OCI-LY7 (cell line): Measurements from ENCODE around the gene FOXD4. TPM values are rescaled to one million over a fixed set of nuclear protein-coding genes. Genes with fewer than 3 reads are reported as not detected.
"Not testable (repeated sequence)": the region's sequence is repeated elsewhere in the genome, so short reads cannot be mapped to it uniquely, and the experiment has no call there.

Experiments
- BruUV-seq: library from RNA; stranded (reverse); fragments of 400-500 nt; replicated peaks from 2 replicates; lab custom pipeline; 2021; lab: Mats Ljungman, UMichigan
- CTCF ChIA-PET: fragments of 300-600 bp; sonication (Branson Sonifier 250); formaldehyde crosslinking; loops from one replicate; lab custom pipeline; 2022; ENCODE audit warnings: antibody characterized with exemption; ENCODE audit not compliant: unreplicated experiment; lab: Charles Lee
- POLR2A ChIA-PET: fragments of 300-600 bp; sonication (Branson Sonifier 250); formaldehyde crosslinking; loops from one replicate; lab custom pipeline; 2022; ENCODE audit warnings: antibody characterized with exemption; lab: Charles Lee
- DNase-seq: peaks from one replicate; pipeline ENCODE4 v3.0.0-alpha.2; 2015; ENCODE audit warnings: low spot score
- H2AFZ ChIP-seq: fragments of 200-600 bp; sonication (generic), shearing (Covaris generic); 2 replicates; pipeline ENCODE4 v1.6.1; 2014; ENCODE audit warnings: mild to moderate bottlenecking, antibody characterized with exemption, low read length, moderate library complexity
- H3K27ac ChIP-seq: fragments of 200-600 bp; sonication (generic); 2 replicates; pipeline ENCODE4 v1.5.1; 2014; ENCODE audit warnings: mixed run types, low read depth, mild to moderate bottlenecking, moderate library complexity, low read length, inconsistent platforms; ENCODE audit not compliant: poor library complexity, severe bottlenecking
- H3K36me3 ChIP-seq: fragments of 200-600 bp; sonication (generic); 2 replicates; pipeline ENCODE4 v1.6.1; 2014; ENCODE audit warnings: mild to moderate bottlenecking, antibody characterized with exemption, low read length, moderate library complexity, mixed read lengths; ENCODE audit not compliant: insufficient read depth
- H3K4me1 ChIP-seq: fragments of 200-600 bp; sonication (generic); 2 replicates; pipeline ENCODE4 v1.5.1; 2014; ENCODE audit warnings: mild to moderate bottlenecking, low read length; ENCODE audit not compliant: insufficient read depth, poor library complexity, severe bottlenecking
- H3K4me2 ChIP-seq: fragments of 200-600 bp; sonication (generic); 2 replicates; pipeline ENCODE4 v1.6.1; 2014; ENCODE audit warnings: mild to moderate bottlenecking, low read length
- H3K4me3 ChIP-seq: fragments of 200-600 bp; sonication (generic); 2 replicates; pipeline ENCODE4 v1.5.1; 2014; ENCODE audit warnings: mild to moderate bottlenecking, low read depth, low read length; ENCODE audit not compliant: poor library complexity, severe bottlenecking
- H3K79me2 ChIP-seq: fragments of 200-600 bp; sonication (generic); 2 replicates; pipeline ENCODE4 v1.6.1; 2016; ENCODE audit warnings: low read depth, mild to moderate bottlenecking, low read length, moderate library complexity, mixed read lengths; ENCODE audit not compliant: insufficient read depth
- H3K9me2 ChIP-seq: fragments of 200-600 bp; sonication (generic); 2 replicates; pipeline ENCODE4 v1.6.1; 2016; ENCODE audit warnings: mild to moderate bottlenecking, low read length, mixed read lengths; ENCODE audit not compliant: insufficient read depth
- H3K9me3 ChIP-seq: fragments of 200-600 bp; sonication (generic); 2 replicates; pipeline ENCODE4 v1.6.1; 2014; ENCODE audit warnings: mild to moderate bottlenecking, mixed run types, low read length, mixed read lengths
- H4K20me1 ChIP-seq: fragments of 200-600 bp; sonication (generic); 2 replicates; pipeline ENCODE4 v1.6.1; 2014; ENCODE audit warnings: mild to moderate bottlenecking, antibody characterized with exemption, low read length, moderate library complexity, mixed read lengths; ENCODE audit not compliant: insufficient read depth
- intact Hi-C: fragments of 100-400 bp; cut with micrococcal nuclease; formaldehyde crosslinking; loops from one replicate; pipeline ENCODE4 v1.10.0; 2022; ENCODE audit not compliant: unreplicated experiment
- total RNA-seq, 2 experiments: library from RNA; depleted of rRNA in 1 of 2; stranded (reverse); fragments of >200 nt in 1 of 2; shearing (Covaris generic) in 1 of 2; gene quantifications; 2 replicates each; pipeline ENCODE4 v1.2.3, GENCODE V29; 2014 to 2022

Gene FOXD4
- total RNA-seq, 2 experiments from 2014 or later, result 2.2 to 2.5 TPM

- H3K9me2 ChIP-seq, H3K36me3 ChIP-seq, H2AFZ ChIP-seq, H3K4me1 ChIP-seq, H3K79me2 ChIP-seq, H3K9me3 ChIP-seq, POLR2A ChIA-PET, H4K20me1 ChIP-seq, DNase-seq, H3K27ac ChIP-seq, BruUV-seq, H3K4me3 ChIP-seq, H3K4me2 ChIP-seq, CTCF ChIA-PET, intact Hi-C loops: not testable (repeated sequence)
These were observed 23.9 kb downstream of the FOXD4 start for GRCh38 chr9:94323-94722.

- H3K79me2 ChIP-seq, DNase-seq, H3K27ac ChIP-seq, CTCF ChIA-PET, H3K9me2 ChIP-seq, H4K20me1 ChIP-seq, BruUV-seq, POLR2A ChIA-PET, H3K4me1 ChIP-seq, intact Hi-C loops, H3K4me2 ChIP-seq, H3K9me3 ChIP-seq, H3K4me3 ChIP-seq, H2AFZ ChIP-seq, H3K36me3 ChIP-seq: not testable (repeated sequence)
These were observed 24.3 kb downstream of the FOXD4 start for GRCh38 chr9:93909-94308.

GRCh38 chr9:90851-91250 is 27.4 kb downstream of the FOXD4 start:
- H3K79me2 ChIP-seq, H4K20me1 ChIP-seq, CTCF ChIA-PET, H3K9me3 ChIP-seq, H3K36me3 ChIP-seq, H3K27ac ChIP-seq, H3K4me1 ChIP-seq, intact Hi-C loops, H3K4me2 ChIP-seq, H2AFZ ChIP-seq, BruUV-seq, H3K9me2 ChIP-seq, DNase-seq, POLR2A ChIA-PET, H3K4me3 ChIP-seq: not testable (repeated sequence)

GRCh38 chr9:88396-89037 is 29.7 kb downstream of the FOXD4 start:
- intact Hi-C loops, H2AFZ ChIP-seq, CTCF ChIA-PET, H3K4me1 ChIP-seq, H3K27ac ChIP-seq, DNase-seq, H3K79me2 ChIP-seq, H4K20me1 ChIP-seq, H3K9me2 ChIP-seq, H3K9me3 ChIP-seq, H3K36me3 ChIP-seq, H3K4me3 ChIP-seq, H3K4me2 ChIP-seq, POLR2A ChIA-PET, BruUV-seq: not testable (repeated sequence)

GRCh38 chr9:87860-88259 is 30.4 kb downstream of the FOXD4 start:
- intact Hi-C loops, result not testable (repeated sequence)

GRCh38 chr9:87105-87504 is 31.1 kb downstream of the FOXD4 start:
- H3K4me2 ChIP-seq, H3K36me3 ChIP-seq, DNase-seq, H3K9me3 ChIP-seq, H3K27ac ChIP-seq, H3K4me3 ChIP-seq, intact Hi-C loops, H3K4me1 ChIP-seq, POLR2A ChIA-PET, H3K79me2 ChIP-seq, BruUV-seq, H3K9me2 ChIP-seq, CTCF ChIA-PET, H4K20me1 ChIP-seq, H2AFZ ChIP-seq: not testable (repeated sequence)

More at GRCh38 chr9:87860-88259, 30.4 kb downstream of the FOXD4 start:
- H3K36me3 ChIP-seq, H3K4me2 ChIP-seq, H3K9me3 ChIP-seq, H4K20me1 ChIP-seq, H2AFZ ChIP-seq, POLR2A ChIA-PET, H3K4me1 ChIP-seq, H3K4me3 ChIP-seq, DNase-seq, H3K27ac ChIP-seq, BruUV-seq, CTCF ChIA-PET, H3K79me2 ChIP-seq, H3K9me2 ChIP-seq: not testable (repeated sequence)
